ENCODE data around the gene ZNF558. TPM values are rescaled to one million over a fixed set of nuclear protein-coding genes. Genes with fewer than 3 reads are reported as not detected.
"Not testable (repeated sequence)": the region's sequence is repeated elsewhere in the genome, so short reads cannot be mapped to it uniquely, and the experiment has no call there.

ZNF558 gene
- total RNA-seq, 1 donor = 32.9 TPM

DNA sequence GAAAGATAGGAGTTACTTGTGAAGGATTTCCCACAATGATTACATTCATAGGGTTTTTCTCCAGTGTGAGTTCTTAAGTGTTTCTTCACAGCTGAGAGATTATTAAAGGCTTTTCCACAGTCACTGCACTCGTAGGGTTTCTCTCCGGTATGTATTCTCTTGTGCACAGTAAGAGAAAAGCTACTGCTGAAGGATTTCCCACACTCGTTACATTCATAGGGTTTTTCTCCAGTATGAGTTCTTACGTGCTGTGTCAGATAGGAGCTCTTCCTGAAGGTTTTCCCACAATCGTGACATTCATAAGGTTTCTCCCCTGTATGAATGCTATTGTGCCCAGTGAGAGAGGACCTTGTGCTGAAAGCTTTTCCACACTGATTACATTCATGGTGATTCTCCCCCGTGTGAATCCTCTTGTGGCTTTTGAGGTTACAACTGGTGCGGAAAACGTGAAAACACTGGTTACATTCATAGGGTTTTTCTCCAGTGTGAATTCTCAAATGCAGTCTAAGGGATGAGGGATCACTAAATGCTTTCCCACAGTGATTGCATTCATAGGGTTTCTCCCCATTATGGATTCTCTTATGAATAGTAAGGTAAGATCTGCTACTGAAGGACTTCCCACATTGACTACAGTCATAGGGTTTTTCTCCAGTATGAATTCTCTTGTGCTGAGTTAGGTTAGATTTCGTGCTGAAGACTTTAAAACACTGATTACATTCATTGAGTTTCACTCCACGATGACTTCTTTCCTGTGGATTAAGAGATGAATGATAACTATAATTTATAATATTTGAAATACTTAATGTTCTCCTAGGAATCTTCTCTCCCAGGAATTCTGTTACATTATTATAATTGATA is 20.6 kb downstream of the ZNF558 start:
- DNase-seq (ENCODE audit: low read depth in 2 of 3, low spot score in 2 of 3) = peak in 1 of 3 donors; percentile 37

DNA sequence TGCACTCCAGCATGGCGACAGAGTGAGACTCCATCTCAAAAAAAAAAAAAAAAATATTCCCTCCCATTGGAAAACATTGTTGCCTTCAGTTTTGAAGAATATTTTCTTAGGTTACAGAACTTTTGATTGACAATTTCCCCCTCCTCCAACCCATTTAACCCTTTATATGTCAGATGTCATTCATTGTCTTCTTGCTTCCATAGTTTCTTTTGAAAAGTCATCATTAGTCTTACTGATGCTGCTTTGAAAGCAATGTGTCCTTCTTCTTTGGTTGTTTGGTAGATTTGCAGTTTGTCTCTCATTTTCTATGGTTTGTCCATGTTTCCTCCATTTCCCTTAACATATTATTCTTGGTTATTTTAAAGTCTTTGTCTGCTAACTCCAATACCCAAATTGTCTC is 25.4 kb downstream of the ZNF558 start:
- peak in 1 of 3 donors; percentile 46 for DNase-seq (ENCODE audit: low read depth in 2 of 3, low spot score in 2 of 3)

- DNase-seq (ENCODE audit: low read depth in 2 of 3, low spot score in 2 of 3) = no peak
Measured at GRCh38 chr19:8794823-8795222, 37.3 kb downstream of the ZNF558 start.

GRCh38 chr19:8773587-8773986 is 58.5 kb downstream of the ZNF558 start:
- DNase-seq (ENCODE audit: low read depth in 2 of 3, low spot score in 2 of 3) = not testable (repeated sequence)

- not testable (repeated sequence) for DNase-seq (ENCODE audit: low read depth in 2 of 3, low spot score in 2 of 3)
Measured at GRCh38 chr19:8769265-8769664, 62.8 kb downstream of the ZNF558 start.

- DNase-seq (ENCODE audit: low read depth in 2 of 3, low spot score in 2 of 3) = not testable (repeated sequence)
Measured at GRCh38 chr19:8767257-8767656, 64.8 kb downstream of the ZNF558 start.

Small RNAs within 50 kb of the gene (small RNA-seq; reads per million reads assigned to genes)
- gene AC012616.1 = not detected

Other genes starting within 250 kb of the ZNF558 start
- gene ADAMTS10, start 221.6 kb downstream of the ZNF558 start, total RNA-seq = 34.5 TPM
- gene NFILZ, start 201.7 kb downstream of the ZNF558 start, total RNA-seq = not detected
- gene ACTL9, start 133.5 kb downstream of the ZNF558 start, total RNA-seq = not detected
- gene OR2Z1, start 110.7 kb downstream of the ZNF558 start, total RNA-seq = under 0.01 TPM
- gene MBD3L1, start 73 bp upstream of the ZNF558 start, total RNA-seq = not detected
- gene MUC16, start 178.1 kb upstream of the ZNF558 start, total RNA-seq = under 0.01 TPM

Data from hematopoietic multipotent progenitor cell (in vitro differentiated cells).